Epidermal melanocyte (primary cell): ENCODE data around the gene SEMA6A.

Experiments
- DNase-seq: peaks from one replicate; pipeline ENCODE4 v3.0.0; 2011; ENCODE audit warnings: low spot score; ENCODE audit not compliant: insufficient read length

SEMA6A gene

GRCh38 chr5:116406306-116407041 lies 168.1 kb downstream of the SEMA6A start:
- DNase-seq = no peak

GRCh38 chr5:116404792-116405191 lies 169.8 kb downstream of the SEMA6A start:
- no peak for DNase-seq

- DNase-seq = no peak
Observed at GRCh38 chr5:116404016-116404415, 170.6 kb downstream of the SEMA6A start.

- DNase-seq = no peak
Observed at GRCh38 chr5:116402235-116402634, 172.4 kb downstream of the SEMA6A start.

- no peak for DNase-seq
Observed at GRCh38 chr5:116401576-116401975, 173.0 kb downstream of the SEMA6A start.

GRCh38 chr5:116396476-116397099 lies 178.0 kb downstream of the SEMA6A start:
- no peak for DNase-seq

GRCh38 chr5:116395631-116396203 lies 178.9 kb downstream of the SEMA6A start:
- no peak for DNase-seq

- DNase-seq = no peak
Observed at GRCh38 chr5:116395226-116395625, 179.4 kb downstream of the SEMA6A start.

GRCh38 chr5:116394186-116394867 lies 180.3 kb downstream of the SEMA6A start:
- no peak for DNase-seq
